HUDEP-2 (cell line): ENCODE measurements around the gene ZNF678.

Experiments
- DNase-seq, 76 experiments: peaks; one replicate each; lab custom pipeline; 2025; ENCODE audit not compliant: unreplicated experiment in 76 of 76; lab: John Stamatoyannopoulos, UW

ZNF678 gene

DNA sequence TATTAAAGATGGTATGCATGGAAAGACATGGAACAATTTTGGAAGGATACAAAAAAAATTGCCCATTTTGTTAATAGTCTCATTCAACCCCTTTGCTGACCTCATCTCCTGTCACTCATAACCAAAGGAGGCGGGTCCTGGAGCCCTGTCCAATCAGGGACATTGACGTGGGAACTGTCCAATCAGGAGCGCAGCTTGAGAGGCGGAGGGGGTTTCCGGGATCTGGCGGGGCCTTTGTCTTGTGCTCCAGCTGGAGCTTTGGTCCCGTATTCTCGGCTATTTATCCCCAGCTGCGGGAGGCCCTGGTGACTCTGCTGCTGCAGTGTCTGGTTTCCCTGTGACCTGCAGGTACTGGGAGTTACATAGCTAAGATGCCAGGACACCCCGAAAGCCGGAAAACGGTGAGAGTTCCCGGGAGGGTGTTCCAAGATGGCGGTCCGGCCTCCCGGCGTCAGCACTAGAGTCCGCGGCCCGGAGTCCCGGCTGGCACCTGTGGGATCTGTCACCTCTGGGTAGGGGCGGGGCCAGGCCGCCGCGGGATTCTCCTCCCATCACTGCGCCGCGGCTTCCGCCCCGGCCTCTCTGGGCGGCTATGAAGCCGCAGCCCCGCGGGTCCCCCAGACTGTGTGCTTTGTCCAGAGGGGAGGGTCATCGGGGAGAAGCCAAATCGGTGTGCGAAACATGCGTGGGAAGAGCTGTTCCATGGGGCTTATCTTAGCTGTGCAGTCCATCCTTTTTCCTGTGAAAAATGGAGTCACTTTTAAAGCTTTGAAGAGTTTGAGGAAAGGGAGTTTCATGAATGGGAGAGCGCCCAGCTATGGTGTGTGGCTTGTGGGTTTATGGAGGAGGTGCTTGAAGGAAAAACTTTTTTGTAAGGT lies at the start of gene ZNF678:
ZNF678 (plus strand) TSS at position 233 of the 878 bp plus-strand sequence. CDS start 87,436 bp downstream, outside the sequence.
- peak in 75 of 76 experiments; percentile 27 to 91 (median 83) for DNase-seq

DNA sequence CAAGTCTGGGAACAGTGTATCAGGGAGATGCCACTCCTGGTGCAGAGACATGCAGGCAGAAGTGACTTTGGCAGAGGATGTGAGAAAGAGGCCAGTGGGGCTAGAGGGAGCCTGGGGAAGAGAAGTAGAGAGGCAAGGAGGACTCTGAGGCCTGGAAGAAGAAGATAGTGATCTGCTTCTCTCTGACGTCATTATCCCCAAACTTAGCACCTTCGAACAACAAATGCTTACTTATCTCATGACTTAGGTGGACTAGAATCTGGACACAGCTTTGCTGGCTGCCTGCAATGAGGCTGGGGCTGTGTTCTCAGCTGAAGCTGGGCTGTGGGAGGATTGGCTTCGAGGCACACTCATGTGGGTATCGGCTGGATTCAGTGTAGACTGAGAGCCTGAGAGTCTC lies 44.5 kb upstream of the ZNF678 start:
- DNase-seq, result no peak

DNA sequence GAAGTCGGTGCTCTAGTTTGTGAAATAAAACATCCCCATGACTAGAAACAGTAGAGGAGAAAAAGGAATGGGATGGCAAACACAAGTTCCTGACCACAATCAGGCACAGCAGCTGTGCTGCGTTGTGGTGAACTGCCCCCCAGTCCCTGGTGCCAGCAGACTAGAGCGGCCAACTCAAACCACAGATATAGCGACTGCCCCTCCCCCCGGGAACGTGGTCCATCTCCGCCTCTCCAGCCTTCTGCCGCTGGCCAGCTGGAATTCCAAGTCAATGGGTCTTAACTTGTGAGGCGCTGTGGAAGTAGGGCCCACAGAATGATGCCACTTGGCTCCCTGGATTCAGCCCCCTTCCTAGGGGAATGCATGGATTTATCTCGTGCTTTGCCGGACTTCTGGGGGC lies 41.6 kb upstream of the ZNF678 start:
- DNase-seq, result no peak

DNA sequence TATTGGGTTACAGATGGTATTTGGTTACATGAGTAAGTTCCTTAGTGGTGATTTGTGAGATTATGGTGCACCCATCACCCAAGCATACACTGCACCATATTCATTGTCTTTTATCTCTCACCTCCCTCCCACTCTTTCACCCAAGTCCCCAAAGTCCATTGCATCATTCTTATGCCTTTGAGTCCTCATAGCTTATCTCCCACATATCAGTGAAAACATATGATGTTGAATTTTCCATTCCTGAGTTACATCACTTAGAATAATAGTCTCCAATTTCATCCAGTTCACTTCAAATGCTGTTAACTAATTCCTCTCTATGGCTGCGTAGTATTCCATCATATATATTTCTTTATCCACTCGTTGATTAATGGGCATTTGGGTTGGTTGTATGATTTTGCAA lies 36.8 kb upstream of the ZNF678 start:
- DNase-seq, result no peak

DNA sequence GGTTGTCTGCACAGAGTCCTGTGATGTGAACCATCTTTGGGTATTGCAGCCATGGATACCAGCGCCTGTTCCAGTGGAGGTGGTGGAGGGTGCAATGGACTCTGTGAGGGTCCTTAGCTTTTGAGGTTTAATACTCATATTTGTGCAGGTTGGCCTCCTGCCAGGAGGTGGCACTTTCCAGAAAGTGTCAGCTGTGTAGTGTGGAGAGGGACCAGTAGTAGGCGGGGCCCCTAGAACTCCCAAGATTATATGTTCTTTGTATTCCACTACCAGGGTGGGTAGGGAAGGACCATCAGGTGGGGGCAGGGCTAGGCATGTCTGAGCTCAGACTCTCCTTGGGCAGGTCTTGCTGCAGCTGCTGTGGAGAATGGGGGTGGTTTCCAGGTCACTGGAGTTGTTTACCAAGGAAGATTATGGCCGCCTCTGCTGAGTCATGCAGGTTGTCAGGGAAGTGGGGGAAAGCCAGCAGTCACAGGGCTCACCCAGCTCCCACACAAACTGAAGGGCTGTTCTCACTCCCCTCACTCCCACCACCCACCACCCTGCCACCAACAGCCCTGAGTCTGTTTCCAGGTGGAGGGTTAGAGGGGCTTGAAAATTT lies 31.2 kb upstream of the ZNF678 start:
- DNase-seq, result no peak

DNA sequence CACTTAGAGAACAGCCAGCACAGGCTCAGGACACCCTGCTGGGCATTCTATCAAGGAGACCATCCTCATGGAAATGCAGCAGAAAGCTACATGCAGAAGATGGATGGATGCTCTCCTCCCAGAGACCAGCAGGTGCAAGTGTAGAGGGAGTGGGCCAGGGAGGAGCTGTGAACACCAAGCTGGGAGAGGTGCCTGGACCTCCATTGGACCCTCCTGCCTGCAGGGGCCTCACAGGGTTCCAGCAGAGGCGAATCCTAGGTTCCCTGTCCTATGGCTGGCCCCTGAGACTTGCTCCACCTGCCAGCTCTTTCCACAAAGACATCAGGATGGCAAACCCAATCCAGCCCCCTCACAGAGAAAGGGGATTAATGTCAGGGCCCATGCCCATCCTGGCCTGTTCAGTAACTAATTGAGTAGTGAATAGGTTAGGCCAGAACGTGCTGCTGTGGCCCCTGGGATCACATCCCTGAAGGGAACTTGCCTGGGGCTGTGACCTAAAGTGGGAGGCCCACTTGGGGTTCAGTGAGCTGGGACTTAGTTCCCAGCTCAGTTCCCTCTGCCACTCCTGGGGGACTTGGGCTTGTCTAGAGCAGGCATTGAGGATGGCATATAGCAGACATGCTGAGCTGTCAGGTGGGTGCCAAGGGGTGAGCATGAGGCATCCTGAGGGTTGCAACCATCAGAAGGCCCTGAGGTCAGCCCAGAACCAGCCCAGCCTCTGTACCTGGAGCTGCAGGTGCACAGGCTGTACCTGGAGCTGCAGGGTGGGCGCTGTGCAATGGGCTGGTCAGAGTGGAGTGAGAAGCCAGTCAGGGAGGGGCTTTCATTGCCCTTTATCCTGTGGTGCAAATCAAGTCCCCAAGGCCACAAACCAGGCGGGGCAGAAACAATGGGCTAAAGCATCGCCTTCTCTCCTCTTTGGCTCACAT lies 22.9 kb upstream of the ZNF678 start:
- DNase-seq, result no peak

DNA sequence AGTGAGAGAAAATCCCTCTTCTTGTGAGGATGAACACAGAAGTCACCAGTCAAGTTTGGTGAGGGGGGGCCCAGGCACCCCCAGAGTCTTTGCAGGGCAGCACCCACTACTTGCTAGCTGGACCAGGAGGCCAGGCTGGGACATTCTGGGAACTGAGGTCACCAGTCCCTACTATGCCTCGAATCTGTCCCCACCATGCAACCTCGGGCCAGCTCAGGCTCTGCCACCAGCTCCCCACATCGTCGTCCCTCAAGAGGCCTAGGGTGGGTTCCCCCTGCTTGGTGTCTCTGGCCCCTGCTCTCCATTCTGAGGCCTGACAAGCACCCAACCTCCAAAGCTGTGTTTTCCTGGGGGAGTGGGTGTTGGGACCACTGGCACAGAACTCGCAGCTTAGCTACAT lies 22.2 kb upstream of the ZNF678 start:
- no peak for DNase-seq

DNA sequence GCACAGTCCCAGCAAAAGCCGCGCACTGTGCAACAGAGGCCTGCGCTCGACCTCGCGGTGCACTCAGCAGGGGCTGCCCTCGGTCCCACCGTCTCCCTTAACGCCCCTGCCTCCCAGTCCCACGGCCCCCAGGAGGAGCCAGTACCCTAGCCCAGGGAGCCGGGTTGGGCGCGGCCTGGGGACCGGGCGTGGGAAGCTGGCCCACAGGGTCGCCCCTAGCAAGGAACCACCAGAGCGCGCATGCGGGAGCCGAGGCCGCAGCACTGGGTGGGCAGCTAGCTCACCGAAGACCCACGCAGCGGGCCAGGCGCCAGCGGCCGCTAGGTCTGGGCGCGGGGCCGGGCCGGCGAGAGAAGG lies 21.6 kb upstream of the ZNF678 start:
- DNase-seq, result no peak

DNA sequence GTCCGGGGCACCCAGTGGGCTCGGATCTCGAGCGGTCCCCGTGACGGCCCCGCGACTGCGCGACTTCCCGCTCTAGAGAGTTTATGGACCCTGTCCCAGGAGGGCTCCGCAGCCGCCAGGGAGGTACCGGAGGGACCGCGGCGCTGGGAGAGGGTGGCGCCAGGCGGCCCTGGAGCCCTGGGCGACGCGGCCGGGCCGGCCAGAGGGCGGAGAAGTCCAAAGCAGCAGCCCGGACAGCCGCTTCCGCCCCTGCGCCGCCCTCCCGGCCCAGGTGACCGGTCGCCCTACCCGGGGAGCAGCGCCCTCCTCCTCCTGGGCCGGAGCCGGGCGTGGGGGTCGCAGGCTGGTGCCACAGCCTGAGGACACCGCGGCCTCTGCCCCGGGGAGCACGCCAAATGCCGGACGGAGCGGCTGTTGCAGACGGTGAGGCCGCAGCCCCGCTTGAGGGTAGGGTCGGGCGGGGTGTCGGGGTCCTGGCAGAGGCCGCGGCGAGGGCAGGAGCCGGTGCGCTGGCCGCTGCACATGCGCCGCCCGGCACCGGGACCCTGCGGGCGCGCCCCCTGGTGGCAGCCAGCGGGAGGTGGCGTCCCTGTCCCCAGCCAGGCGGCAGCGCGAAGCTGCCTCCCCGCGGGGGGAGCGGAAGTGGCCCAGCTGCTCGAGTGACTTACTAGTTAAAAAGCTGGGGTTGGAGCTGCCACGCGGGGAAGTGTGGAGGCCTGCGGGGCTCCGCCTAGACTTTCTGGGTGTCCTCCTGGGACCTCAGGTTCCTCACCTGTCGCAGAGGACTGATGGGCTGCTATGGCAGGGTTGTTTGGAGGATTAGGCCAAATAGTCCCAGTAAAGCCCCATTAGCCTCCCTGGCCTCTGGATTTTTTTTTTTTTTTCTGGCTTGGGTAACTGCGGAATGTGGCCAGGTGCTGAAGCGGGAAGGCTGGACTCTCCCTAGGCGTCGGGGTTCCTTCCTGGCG lies 20.9 kb upstream of the ZNF678 start:
- peak in 73 of 76 experiments; percentile 33 to 91 (median 76) for DNase-seq

DNA sequence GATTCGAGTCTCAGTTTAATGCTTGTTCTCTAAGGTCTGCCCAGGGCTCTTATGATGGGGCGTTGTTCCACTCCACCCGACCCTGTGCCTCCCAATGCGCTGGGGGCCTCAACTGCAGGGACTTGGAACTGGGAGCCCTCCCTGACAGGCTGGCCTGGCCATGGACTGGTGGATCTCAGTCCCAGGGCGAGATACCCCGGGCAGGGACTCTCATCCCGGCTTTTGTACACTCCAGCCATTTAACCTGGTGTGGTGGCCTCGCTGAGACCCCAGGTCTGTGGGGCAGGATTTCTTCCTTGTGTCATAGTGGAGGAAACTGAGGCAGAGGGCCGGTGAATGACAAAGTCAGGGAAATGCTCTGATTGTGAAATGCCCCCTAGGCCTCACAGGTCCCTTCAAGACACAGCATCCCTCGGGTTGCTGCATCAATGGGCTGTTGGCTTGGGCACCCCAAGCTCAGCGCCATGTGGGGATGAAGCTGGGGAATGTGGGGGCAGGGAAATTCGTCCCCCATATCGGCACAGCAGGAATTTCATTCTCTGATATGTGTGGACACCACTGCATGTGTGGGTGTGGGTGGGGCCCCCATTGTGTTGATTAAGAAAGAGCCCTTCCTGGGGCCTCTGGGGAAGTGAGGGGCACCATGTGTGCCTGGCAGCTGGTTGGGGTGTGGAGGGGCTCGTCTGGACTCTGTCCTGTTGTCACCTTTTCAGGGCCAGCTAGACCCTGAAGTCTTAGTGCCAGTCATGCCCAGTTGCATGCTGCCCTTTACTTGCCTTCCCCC lies 19.9 kb upstream of the ZNF678 start:
- no peak for DNase-seq

DNA sequence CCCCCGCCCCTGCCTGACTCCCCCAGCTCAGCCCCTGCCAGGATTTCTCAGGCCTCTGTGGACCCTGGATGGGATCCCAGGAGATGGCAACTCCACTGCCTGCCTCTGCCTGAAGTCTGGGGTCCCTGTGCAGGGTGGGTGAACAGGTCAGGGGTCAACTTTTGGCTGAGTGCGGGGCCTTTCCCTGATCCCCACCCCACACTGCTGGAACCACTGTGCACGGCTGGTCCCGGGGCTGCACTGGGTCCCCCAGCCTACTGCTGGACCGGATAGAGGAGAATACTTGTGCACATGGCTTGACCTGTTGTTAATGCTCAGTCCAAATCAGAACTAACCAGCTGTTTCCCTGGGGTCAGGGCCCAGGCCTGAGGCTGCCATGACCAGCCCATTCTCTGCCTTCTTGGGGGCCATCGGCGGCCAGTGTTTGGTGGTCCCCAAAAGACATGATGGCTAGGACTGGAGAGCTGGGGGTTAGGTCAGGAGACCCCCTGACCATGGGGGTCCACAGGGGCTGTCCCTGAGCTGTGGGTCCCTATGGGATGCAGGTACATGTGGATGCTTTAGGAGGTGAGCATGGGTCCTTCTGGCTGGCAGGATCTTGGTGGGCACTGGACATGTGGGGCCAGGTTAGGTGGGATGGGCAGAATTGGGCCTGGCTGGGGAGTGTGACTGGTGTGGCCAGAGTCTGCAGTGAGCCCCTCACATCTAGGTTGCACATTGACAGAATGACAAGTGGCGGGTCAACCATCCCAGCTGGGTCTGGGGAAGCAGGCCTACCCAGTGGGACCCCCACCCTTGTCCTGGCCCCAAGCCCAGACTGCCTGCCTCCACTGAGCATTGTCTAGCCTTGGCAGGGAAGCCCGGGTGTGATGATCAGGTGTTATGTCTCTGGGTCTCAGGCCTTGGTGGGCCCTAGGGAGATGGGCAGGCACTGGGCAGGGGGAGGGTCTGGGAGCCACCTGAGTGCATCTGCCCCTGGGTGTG lies 19.0 kb upstream of the ZNF678 start:
- no peak for DNase-seq

DNA sequence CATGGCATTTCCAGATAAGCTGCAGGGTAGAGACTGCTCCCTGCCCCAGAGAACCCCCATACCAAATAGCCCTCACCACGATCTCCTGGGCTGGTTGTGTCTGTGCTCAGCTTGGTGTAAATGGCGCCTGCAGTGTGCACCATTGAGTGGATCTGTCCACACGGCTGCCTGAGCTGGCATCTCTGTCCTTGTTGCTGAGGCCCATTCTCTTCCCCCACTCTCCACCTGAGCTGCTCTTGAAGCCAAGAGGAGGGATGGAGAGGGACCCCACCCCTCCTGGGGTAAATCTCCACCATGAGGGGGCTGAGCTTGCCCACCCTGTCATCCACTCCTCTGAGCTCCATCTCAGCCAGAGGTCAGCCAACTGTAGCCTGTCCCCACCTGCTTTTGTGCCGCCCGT lies 18.0 kb upstream of the ZNF678 start:
- no peak for DNase-seq

DNA sequence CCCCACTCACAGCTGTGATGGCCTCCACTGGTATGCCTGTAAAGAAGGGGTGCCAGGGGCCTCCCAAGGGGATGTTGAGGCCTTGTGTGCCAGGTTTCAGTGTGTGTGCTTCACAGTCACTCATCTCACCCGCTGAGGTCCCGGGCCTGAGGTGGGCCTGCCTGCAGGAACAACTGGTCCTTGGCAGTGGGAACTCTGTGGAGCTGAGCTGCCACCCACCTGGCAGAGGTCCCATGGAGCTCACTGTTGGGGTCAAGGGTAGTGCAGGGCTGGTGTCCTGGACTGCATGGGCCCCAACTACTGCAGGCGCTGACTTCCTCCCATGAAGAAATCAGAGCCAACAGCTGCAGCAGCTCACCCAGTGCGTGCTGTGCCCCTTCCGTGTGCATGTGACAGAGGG lies 17.3 kb upstream of the ZNF678 start:
- DNase-seq, result no peak

DNA sequence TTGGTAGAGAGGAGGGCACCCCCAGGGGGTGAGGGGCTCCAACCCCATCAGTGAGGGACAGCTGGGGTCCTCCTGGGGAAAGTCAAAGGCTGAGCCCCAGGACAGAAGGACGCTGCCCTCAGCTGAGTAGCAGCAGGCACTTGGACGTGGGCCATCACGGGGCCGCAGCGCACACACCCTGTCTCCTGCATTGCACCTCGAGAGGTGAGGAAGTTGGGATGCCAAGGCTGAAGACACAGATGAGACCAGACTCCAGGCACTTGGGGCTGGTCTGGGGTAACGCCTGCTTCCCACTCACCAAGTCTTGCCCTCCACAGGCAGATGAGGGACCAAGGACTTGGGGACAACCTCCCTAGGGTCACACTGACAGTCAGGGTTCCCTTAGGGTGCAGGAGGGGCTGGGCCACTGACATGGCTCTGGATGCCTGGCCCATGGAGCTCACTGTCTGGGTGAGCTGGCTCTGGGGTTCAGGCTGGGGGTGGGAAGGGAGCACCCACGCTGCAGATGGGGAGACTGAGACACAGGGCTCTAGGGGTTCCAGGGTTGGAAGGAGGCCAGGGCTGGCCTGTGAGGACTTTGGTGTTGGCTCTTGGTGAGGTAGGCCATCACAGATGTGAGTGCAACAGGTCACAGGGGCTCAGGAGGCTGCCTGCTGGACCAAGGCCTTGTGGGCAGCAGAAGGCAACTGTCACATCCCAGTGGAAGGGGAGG lies 16.6 kb upstream of the ZNF678 start:
- no peak for DNase-seq

DNA sequence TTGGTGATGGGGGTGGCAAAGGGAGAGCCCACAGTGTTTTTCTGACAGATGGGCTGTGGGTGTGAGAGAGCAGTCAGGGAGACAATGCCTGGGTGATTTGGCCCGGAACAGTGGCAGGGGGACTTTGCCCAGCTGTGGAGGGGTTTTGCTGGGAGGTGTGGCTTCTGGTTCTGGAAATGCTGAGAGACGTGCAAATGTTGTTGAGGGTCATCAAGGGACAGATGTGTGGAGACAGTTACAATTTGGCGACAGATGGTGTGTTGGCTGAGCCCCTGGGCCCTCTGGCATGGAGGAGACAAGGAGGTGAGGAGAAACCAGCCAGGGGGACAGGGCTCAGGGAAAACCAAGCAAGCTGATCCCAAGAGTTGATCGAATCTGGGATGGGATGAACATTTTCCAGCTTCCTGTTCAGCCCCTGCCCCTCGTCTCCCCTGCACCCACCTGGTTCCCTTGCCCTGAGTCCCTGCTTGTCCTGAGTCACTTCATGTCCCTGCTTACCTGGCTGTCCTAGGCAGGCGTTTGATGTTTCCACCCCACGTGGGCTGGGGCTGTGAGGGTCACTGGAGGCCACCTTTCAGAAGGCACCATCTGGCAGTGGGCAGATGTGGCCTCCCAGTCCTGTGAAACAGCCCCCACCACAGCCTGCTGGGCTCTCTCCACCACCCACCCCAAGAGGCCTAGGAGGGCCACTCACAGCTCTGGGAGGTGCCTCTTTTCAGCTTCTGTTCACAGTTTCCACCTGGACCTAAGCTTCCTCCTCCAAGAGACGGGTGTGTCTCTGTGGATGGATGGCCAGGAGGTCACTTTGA lies 15.8 kb upstream of the ZNF678 start:
- DNase-seq, result no peak

DNA sequence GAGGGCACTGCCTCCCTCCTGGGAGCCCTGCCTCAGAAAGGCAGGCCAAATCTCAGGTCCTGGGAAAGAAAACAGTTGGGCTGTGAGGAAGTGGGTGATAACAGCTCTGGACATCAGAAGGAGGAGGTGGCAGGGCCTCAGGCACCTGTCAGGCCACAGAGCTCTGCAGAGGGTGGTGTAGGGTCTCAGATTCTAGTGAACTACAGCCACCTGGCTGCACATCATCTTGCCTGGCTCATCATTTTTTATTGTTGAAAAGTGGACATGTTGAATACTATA lies 15.3 kb upstream of the ZNF678 start:
- no peak for DNase-seq

DNA sequence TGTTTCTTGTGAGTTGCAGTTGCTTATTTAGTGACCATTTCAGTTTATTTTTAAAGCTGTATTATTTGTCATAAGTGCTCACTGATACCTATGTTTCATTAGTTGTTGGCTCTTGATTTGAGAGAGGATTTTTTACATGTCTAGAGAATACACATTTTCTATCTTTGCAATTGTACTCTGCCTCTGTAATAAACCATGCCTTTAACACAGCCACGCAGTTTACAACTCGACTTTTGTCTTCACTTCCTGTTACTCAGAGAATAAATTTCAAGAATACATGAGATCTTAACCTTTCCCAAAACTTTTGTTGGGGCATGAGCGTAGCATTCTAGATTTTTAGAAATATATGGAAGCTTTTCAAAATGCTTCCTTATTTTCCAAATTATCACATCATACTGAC lies 14.9 kb upstream of the ZNF678 start:
- DNase-seq, result no peak
